Spleen (tissue), 11 donors: Measurements from ENCODE around the gene CFI. TPM values are rescaled to one million over a fixed set of nuclear protein-coding genes. Genes with fewer than 3 reads are reported as not detected.

Experiments
- DNase-seq: peaks from one replicate; pipeline ENCODE4 v3.0.0-alpha.2; 2020
- H3K27ac ChIP-seq, 8 donors: fragments of 200-600 bp; sonication (generic) in 7 of 8; 1 replicate in 4 of 8; 2 replicates in 4 of 8; pipeline versions ENCODE4 v1.5.0 to v1.8.0; 2016 to 2021; ENCODE audit warnings: inconsistent platforms in 4 of 8, mild to moderate bottlenecking in 4 of 8, moderate library complexity in 1 of 8
- H3K27me3 ChIP-seq, 7 donors: fragments of 200-600 bp; sonication (generic) in 6 of 7; replicated peaks in 1 of 7; 1 replicate in 4 of 7; 2 replicates in 3 of 7; pipeline versions ENCODE4 v1.5.0 to v1.8.0; 2016 to 2021; ENCODE audit warnings: inconsistent platforms in 3 of 7, mild to moderate bottlenecking in 1 of 7
- H3K36me3 ChIP-seq, 6 donors: fragments of 200-600 bp; sonication (generic) in 5 of 6; 1 replicate in 4 of 6; 2 replicates in 2 of 6; pipeline versions ENCODE4 v1.5.0 to v1.8.0; 2016 to 2021; ENCODE audit warnings: inconsistent platforms in 2 of 6
- H3K4me1 ChIP-seq, 6 donors: fragments of 200-600 bp; sonication (generic) in 5 of 6; 1 replicate in 3 of 6; 2 replicates in 3 of 6; pipeline versions ENCODE4 v1.5.0 to v1.8.0; 2016 to 2021; ENCODE audit warnings: inconsistent platforms in 3 of 6
- H3K4me3 ChIP-seq, 8 donors: fragments of 200-600 bp; sonication (generic) in 7 of 8; 1 replicate in 4 of 8; 2 replicates in 4 of 8; pipeline versions ENCODE4 v1.5.0 to v1.8.0; 2016 to 2021; ENCODE audit warnings: inconsistent platforms in 4 of 8, mild to moderate bottlenecking in 4 of 8, moderate library complexity in 2 of 8
- H3K9me3 ChIP-seq, 8 donors: fragments of 200-600 bp; sonication (generic) in 7 of 8; 1 replicate in 4 of 8; 2 replicates in 4 of 8; pipeline versions ENCODE4 v1.5.0 to v1.8.0; 2016 to 2021; ENCODE audit warnings: inconsistent platforms in 4 of 8
- POLR2A ChIP-seq, 3 donors: fragments of 450-650 bp; IDR thresholded peaks; one replicate each; pipeline ENCODE4 v1.5.1; 2017; ENCODE audit warnings: antibody characterized with exemption in 3 of 3, mild to moderate bottlenecking in 1 of 3
- POLR2AphosphoS5 ChIP-seq, 3 donors: sonication (generic); formaldehyde crosslinking; IDR thresholded peaks; one replicate each; pipeline ENCODE4 v1.5.1; 2017; ENCODE audit warnings: antibody characterized with exemption in 3 of 3
- WGBS, 5 donors: extraction: QIAGEN DNeasy Blood & Tissue Kit in 3 of 5; methylation state at CpG; one replicate each; pipeline versions ENCODE4 v1.1.5 to v1.1.7; 2013 to 2018; 5-methylcytosine and 5-hydroxymethylcytosine counted together
- intact Hi-C: fragments of 100-400 bp; cut with DNase I; formaldehyde crosslinking; loops from one replicate; pipeline ENCODE4 v1.15.0; 2023; ENCODE audit warnings: low total_unique reads
- polyA plus RNA-seq, 3 donors: library from polyadenylated mRNA; stranded (reverse); fragments of 200-250 nt; gene quantifications; one replicate each; pipeline ENCODE4 v1.2.1, GENCODE V29; 2013
- total RNA-seq, 7 donors: library from RNA; depleted of rRNA in 3 of 7; stranded (reverse); fragments of >200 nt in 3 of 7; fragmentation: NEBNext Ultra II Directional in 4 of 7; extraction: Animal tissue kit (Norgen Biotek cat#: 25700) in 4 of 7; gene quantifications; one replicate each; pipeline versions ENCODE4 v1.1.0 to v1.2.1, GENCODE V29; 2016 to 2021
- TF ChIP-seq, protein P1 (sequence below), 11 experiments: fragments of 200-600 bp in 7 of 11; fragments of 450-650 bp in 4 of 11; sonication (generic) in 4 of 11; IDR thresholded peaks in 8 of 11; conservative IDR thresholded peaks in 3 of 11; 1 replicate in 7 of 11; 2 replicates in 4 of 11; pipeline versions ENCODE4 v1.4.0 to v1.8.0; 2016 to 2021; ENCODE audit warnings: antibody characterized with exemption in 11 of 11, inconsistent platforms in 4 of 11, mild to moderate bottlenecking in 1 of 11
- donor health status: healthy with polysubstance abuse.
- donor health status: DM: no; HTN: no; CAD: no; lungs with moderate emphysema.
- donor health status: DM: no; HTN: no; CAD: no.
- donor health status: Bipolar disorder and iron deficiency.
- donor health status: healthy.
- donor health status: DM: no; HTN: no; CAD: no.
- donor health status: DM: yes; HTN: yes; CAD: no.

Gene CFI
- total and polyA plus RNA-seq, 10 donors = 9.8 to 88.2 (median 59.0) TPM

DNA sequence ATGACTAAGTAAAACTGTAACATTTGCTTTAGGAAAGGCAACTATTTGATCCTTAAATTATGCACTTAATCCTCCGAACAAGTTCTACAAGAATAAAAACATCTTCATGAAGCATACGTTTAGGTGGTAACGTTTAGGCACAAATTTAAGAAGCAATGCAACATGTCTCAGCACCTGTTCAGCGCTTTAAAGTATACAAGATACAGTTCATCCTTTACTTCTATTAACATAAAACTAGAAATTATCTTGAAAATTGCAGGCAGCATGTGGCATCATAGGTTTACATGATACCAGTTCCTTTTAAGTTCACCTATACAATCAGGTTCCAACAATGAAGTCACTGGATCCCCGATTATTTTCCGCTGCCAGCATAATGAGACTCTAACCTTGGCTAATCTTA lies 73.4 kb downstream of the CFI start:
- 86 to 92% (median 88%) methylated on average over 6 of the region's 6 CpGs for WGBS, 5 donors
- TF ChIP-seq, protein P1, sequence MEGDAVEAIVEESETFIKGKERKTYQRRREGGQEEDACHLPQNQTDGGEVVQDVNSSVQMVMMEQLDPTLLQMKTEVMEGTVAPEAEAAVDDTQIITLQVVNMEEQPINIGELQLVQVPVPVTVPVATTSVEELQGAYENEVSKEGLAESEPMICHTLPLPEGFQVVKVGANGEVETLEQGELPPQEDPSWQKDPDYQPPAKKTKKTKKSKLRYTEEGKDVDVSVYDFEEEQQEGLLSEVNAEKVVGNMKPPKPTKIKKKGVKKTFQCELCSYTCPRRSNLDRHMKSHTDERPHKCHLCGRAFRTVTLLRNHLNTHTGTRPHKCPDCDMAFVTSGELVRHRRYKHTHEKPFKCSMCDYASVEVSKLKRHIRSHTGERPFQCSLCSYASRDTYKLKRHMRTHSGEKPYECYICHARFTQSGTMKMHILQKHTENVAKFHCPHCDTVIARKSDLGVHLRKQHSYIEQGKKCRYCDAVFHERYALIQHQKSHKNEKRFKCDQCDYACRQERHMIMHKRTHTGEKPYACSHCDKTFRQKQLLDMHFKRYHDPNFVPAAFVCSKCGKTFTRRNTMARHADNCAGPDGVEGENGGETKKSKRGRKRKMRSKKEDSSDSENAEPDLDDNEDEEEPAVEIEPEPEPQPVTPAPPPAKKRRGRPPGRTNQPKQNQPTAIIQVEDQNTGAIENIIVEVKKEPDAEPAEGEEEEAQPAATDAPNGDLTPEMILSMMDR (IDR thresholded peaks at IDR 0.05 in 8 of 11, conservative IDR thresholded peaks at IDR 0.05 in 3 of 11) = no peak
- H3K9me3 ChIP-seq = no peaks in the 10 kb centered on the region
- H3K4me3 ChIP-seq = peak overlapping the region in 5 of 8 donors; percentile 80 to 95 (median 88)
- H3K27ac ChIP-seq = no peak overlapping the region
- H3K36me3 ChIP-seq = no peaks in the 10 kb centered on the region
- intact Hi-C loops = no loop called here
- no peaks in the 10 kb centered on the region for H3K27me3 ChIP-seq
- no peak for DNase-seq
- peaks cover 7 to 34% (median 22%) of the 10 kb centered on the region in 6 donors for H3K4me1 ChIP-seq

DNA sequence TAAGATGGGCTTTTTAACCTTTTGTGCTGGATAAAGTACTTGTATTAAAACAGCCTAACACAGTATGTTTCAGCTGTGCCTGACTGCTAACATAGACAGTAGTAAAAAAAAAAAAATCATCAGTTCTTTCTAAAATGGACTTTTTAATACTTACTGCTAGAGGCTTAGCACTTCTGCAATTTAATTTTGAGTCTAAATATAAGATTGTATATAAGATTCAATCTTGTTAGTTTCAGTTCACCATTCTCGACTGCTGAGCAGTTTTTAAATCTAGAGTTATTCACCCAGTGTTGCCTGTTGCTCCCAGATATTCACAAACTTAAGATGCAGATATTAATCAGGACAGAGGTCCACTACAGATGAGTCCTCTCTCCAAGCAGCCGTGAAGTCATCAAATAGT lies 78.7 kb downstream of the CFI start:
- intact Hi-C loops = no loop called here
- no peaks in the 10 kb centered on the region for H3K27me3 ChIP-seq
- no peaks in the 10 kb centered on the region for H3K36me3 ChIP-seq
- 71 to 83% (median 79%) methylated on average over 2 of the region's 2 CpGs for WGBS, 5 donors
- H3K4me3 ChIP-seq = no peak overlapping the region
- H3K4me1 ChIP-seq = peaks cover 0 to 16% (median 3%) of the 10 kb centered on the region in 6 donors
- no peak for DNase-seq
- no peaks in the 10 kb centered on the region for H3K9me3 ChIP-seq
- peak overlapping the region in 1 of 8 donors; percentile 8 for H3K27ac ChIP-seq
- TF ChIP-seq, protein P1 (IDR thresholded peaks at IDR 0.05 in 8 of 11, conservative IDR thresholded peaks at IDR 0.05 in 3 of 11) = no peak
- TF ChIP-seq POLR2AphosphoS5 (IDR thresholded peaks at IDR 0.05) (no peak), POLR2A (IDR thresholded peaks at IDR 0.05) (no peak)

DNA sequence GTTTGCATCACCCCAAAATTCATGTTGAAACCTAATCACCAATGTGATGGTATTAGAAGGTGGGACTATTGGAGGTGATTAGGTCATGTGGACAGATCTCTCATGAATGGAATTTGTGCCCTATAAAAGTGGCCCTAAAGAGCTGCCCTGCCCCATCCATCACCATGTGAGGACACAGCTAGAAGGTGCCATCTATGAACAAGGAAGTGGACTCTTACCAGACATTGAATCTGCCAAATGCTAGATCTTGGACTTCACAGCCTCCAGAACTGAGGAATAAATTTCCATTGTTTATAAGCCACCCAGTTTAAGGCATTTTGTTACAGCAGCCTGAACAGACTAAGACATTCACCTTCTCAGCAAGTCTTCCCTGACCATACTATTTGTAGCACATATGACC lies 79.4 kb downstream of the CFI start:
- intact Hi-C loops = no loop called here

DNA sequence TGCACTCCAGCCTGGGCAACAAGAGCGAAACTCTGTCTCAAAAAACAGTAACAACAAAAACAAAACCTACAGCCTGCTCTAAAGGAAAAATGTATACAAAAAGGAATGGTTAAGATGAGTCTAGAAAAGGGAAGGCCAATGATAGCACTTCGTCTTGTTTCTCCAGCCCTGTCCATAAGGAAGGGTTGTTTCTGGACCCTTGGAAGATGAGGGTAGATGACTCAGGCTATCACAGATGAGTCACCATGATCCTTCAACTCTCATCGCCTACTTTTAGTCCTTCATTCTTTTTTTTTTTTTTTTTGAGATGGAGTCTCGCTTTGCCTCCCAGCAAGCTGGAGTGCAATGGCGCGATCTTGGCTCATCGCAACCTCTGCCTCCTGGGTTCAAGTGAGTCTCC lies 80.8 kb downstream of the CFI start:
- no peak for TF ChIP-seq POLR2A (IDR thresholded peaks at IDR 0.05)
- TF ChIP-seq, protein P1 (IDR thresholded peaks at IDR 0.05 in 8 of 11, conservative IDR thresholded peaks at IDR 0.05 in 3 of 11) = no peak
- no peak for TF ChIP-seq POLR2AphosphoS5 (IDR thresholded peaks at IDR 0.05)
- intact Hi-C loops = no loop called here
- H3K4me3 ChIP-seq = no peak overlapping the region
- WGBS, 5 donors = 97 to 99% (median 98%) methylated on average over 7 of the region's 7 CpGs
- H3K36me3 ChIP-seq = peaks cover 0 to 17% (median 6%) of the 10 kb centered on the region in 6 donors
- no peaks in the 10 kb centered on the region for H3K9me3 ChIP-seq
- no peak overlapping the region for H3K27ac ChIP-seq
- H3K27me3 ChIP-seq = no peaks in the 10 kb centered on the region
- DNase-seq = no peak
- peaks cover 0 to 8% (median 0%) of the 10 kb centered on the region in 6 donors for H3K4me1 ChIP-seq

More for the DNA sequence above, 79.4 kb downstream of the CFI start:
- H3K4me3 ChIP-seq = no peak overlapping the region
- no peak for DNase-seq
- H3K27me3 ChIP-seq = no peaks in the 10 kb centered on the region
- H3K9me3 ChIP-seq = no peaks in the 10 kb centered on the region
- H3K36me3 ChIP-seq = peaks cover 0 to 4% (median 0%) of the 10 kb centered on the region in 6 donors
- peaks cover 0 to 8% (median 0%) of the 10 kb centered on the region in 6 donors for H3K4me1 ChIP-seq
- no peak overlapping the region for H3K27ac ChIP-seq
- TF ChIP-seq POLR2AphosphoS5 (IDR thresholded peaks at IDR 0.05) = no peak
- no peak for TF ChIP-seq POLR2A (IDR thresholded peaks at IDR 0.05)
- TF ChIP-seq, protein P1 (IDR thresholded peaks at IDR 0.05 in 8 of 11, conservative IDR thresholded peaks at IDR 0.05 in 3 of 11) = no peak
